Spleen (tissue), 7 donors: Measurements from ENCODE around the gene NCDN.

Experiments used
- CTCF ChIP-seq, 11 experiments: fragments of 200-600 bp in 7 of 11; fragments of 450-650 bp in 4 of 11; sonication (generic) in 4 of 11; IDR thresholded peaks in 8 of 11; conservative IDR thresholded peaks in 3 of 11; 1 replicate in 7 of 11; 2 replicates in 4 of 11; pipeline versions ENCODE4 v1.4.0 to v1.8.0; 2016 to 2021; ENCODE audit warnings: antibody characterized with exemption in 11 of 11, inconsistent platforms in 4 of 11, mild to moderate bottlenecking in 1 of 11
- POLR2A ChIP-seq, 3 donors: fragments of 450-650 bp; IDR thresholded peaks; one replicate each; pipeline ENCODE4 v1.5.1; 2017; ENCODE audit warnings: antibody characterized with exemption in 3 of 3, mild to moderate bottlenecking in 1 of 3
- donor health status: DM: no; HTN: no; CAD: no; lungs with moderate emphysema.
- donor health status: DM: no; HTN: no; CAD: no.
- donor health status: DM: no; HTN: no; CAD: no.

GRCh38 chr1:35530946-35531345, 26.7 kb upstream of the NCDN start:
- TF ChIP-seq POLR2A (IDR thresholded peaks at IDR 0.05) (no peak), CTCF (IDR thresholded peaks at IDR 0.05 in 8 of 11, conservative IDR thresholded peaks at IDR 0.05 in 3 of 11) (no peak)
